GM06990 (cell line): ENCODE data around the gene TGM1.

Source experiments
- DNase-seq: peaks from one replicate; pipeline ENCODE4 v3.0.0-alpha.2; 2011; ENCODE audit not compliant: insufficient read length; ENCODE audit errors: extremely low read depth
- H3K27me3 ChIP-seq: replicated peaks from 2 replicates; pipeline ENCODE4 v1.6.0; 2011; ENCODE audit warnings: low read length; ENCODE audit not compliant: control insufficient read depth, insufficient read depth
- H3K36me3 ChIP-seq: 2 replicates; pipeline ENCODE4 v1.5.1; 2011; ENCODE audit warnings: low read length; ENCODE audit not compliant: control insufficient read depth, insufficient read depth
- H3K4me3 ChIP-seq: replicated peaks from 2 replicates; pipeline ENCODE4 v1.5.1; 2011; ENCODE audit warnings: low read depth, mild to moderate bottlenecking, control low read depth, low read length
- TF ChIP-seq, protein P1 (sequence below): IDR thresholded peaks from 2 replicates; pipeline ENCODE4 v1.5.1; 2011; ENCODE audit warnings: low read length, control low read depth, mild to moderate bottlenecking, inconsistent platforms; ENCODE audit not compliant: insufficient read depth, poor library complexity, severe bottlenecking

The TGM1 gene

DNA sequence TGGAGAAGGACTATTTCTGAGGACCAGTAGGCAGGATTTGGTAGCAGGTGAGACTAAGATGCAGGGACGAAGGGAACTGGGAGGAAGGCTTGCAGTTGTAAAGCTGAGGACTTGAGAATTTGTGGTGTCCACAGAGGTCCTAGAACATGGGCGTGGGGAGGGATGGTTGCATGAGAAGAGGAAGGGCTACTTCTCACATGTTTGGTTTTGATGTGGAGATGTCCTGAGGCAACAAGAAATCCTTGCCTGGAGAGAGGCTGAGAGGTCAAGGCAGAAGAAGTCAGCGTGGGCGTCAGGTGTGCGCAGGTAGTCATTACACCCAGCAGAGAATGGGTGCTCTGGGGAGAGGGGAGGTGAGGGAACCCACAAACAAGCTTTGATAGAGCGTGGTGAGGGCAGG lies 14.1 kb upstream of the TGM1 start:
- no peak for DNase-seq
- no peaks in the 10 kb centered on the region for H3K27me3 ChIP-seq
- H3K36me3 ChIP-seq = no peaks in the 10 kb centered on the region
- TF ChIP-seq, protein P1, sequence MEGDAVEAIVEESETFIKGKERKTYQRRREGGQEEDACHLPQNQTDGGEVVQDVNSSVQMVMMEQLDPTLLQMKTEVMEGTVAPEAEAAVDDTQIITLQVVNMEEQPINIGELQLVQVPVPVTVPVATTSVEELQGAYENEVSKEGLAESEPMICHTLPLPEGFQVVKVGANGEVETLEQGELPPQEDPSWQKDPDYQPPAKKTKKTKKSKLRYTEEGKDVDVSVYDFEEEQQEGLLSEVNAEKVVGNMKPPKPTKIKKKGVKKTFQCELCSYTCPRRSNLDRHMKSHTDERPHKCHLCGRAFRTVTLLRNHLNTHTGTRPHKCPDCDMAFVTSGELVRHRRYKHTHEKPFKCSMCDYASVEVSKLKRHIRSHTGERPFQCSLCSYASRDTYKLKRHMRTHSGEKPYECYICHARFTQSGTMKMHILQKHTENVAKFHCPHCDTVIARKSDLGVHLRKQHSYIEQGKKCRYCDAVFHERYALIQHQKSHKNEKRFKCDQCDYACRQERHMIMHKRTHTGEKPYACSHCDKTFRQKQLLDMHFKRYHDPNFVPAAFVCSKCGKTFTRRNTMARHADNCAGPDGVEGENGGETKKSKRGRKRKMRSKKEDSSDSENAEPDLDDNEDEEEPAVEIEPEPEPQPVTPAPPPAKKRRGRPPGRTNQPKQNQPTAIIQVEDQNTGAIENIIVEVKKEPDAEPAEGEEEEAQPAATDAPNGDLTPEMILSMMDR = no peak
- no peak overlapping the region for H3K4me3 ChIP-seq

DNA sequence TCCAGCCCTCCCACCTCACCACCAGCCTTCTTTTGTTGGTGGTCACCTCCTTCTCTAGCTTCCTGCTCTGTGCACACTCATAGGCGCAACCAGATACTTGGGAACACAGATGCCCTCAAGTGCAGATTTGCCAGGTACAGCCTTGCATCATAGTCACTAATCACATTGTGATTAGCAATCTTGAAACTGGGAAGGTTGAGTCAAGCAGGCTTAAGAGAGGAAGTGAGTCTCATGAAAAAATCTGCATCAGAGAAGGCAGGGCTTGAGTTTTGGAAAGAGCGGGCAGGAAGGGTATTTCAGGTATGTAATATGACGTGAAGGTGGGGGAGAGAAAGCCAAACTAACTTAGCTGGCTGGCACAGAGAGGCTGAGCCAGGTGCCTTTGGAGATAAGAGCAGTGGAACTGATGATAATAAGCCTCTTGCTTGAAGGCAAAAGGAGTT lies 11.1 kb upstream of the TGM1 start:
- Histone ChIP-seq H3K36me3 (peaks cover 5% of the 10 kb centered on the region), H3K4me3 (0 out of 2 replicates have a peak overlapping the region, but pooled peaks have one; percentile 5), H3K27me3 (no peaks in the 10 kb centered on the region)
- TF ChIP-seq, protein P1 = no peak
- DNase-seq = peak; percentile 73

DNA sequence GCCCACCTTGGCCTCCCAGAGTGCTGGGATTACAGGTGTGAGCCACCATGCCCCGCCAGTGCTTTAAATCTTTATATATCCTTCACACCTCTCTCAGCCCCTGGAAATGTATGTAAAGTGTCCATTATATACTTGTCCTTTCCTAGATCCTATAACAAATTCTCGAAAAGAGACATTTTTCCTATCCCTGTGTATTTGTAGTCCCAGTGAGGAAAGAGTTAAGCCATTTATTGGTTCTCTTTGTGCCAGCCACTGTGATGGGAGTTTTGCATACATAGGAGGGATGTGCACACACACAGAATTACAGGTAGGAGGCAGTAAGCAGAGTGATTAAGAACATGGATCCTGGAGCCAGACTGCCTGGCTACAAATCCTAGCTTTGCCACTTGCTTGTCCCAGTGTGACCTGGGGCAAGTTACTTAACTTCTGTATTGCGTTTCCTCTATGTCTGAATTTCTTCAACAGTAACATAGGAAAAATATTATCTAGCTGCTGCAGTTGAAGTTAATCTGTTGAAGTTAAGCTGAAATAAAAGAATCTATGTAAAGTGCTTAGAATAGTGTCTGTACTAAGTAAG lies 10.5 kb upstream of the TGM1 start:
- H3K27me3 ChIP-seq = no peaks in the 10 kb centered on the region
- no peak for DNase-seq
- TF ChIP-seq, protein P1 = peak; percentile 18
- peaks cover 9% of the 10 kb centered on the region for H3K36me3 ChIP-seq
- no peak overlapping the region for H3K4me3 ChIP-seq

DNA sequence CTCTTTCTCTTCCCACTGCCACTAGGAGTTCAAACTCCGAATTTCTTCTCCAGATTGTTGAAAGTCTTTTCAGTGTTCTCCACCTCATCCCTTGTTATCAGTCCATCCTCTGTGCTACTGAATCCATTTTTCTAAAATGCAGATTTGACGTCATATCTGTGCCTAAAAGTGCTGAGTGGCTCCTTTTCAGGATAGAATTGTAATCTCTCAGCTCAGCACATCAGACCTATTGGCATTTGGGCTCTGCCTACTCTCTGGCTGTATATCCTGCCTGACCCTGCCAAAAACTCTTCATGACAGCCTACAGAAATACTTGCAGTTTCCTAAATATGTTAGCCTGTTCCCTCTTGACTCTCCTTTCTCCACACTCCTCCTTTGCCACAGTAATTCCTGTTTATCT lies 9.5 kb upstream of the TGM1 start:
- TF ChIP-seq, protein P1 = no peak
- Histone ChIP-seq H3K27me3 (no peaks in the 10 kb centered on the region), H3K36me3 (peaks cover 12% of the 10 kb centered on the region), H3K4me3 (no peak overlapping the region)
- DNase-seq = no peak

DNA sequence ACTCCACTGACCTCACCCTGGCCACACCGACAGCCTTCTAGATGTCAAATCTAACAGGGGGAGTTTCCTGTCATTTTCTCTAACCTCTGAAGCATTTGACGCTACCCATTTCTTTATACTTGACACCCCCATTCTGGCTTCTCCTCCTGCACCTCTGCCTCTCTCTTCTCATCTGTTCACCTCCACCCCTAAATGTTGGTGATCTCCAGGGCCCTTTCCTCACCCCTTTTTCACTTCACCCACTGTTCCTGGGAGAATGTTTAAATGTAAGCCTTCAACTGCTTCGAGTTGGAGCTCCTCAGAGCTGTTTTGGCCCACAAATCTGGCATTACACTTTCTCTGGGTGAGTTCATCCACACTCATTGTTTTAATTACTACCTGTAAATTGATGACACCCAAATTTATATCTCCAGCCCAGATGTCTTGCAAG lies 8.9 kb upstream of the TGM1 start:
- no peaks in the 10 kb centered on the region for H3K27me3 ChIP-seq
- TF ChIP-seq, protein P1 = no peak
- DNase-seq = no peak
- H3K4me3 ChIP-seq = peak overlapping the region; percentile 89
- H3K36me3 ChIP-seq = peaks cover 13% of the 10 kb centered on the region
